ENCODE data around the gene KCNG4.
"Not testable (repeated sequence)": the region's sequence is repeated elsewhere in the genome, so short reads cannot be mapped to it uniquely, and the experiment has no call there.

Gene KCNG4

GRCh38 chr16:84233748-84234147, 6.1 kb downstream of the KCNG4 start:
- DNase-seq: no peak

- no peak for DNase-seq
Observed at GRCh38 chr16:84232969-84233368, 6.8 kb downstream of the KCNG4 start.

GRCh38 chr16:84232060-84232459, 7.8 kb downstream of the KCNG4 start:
- no peak for DNase-seq

GRCh38 chr16:84229471-84229870, 10.3 kb downstream of the KCNG4 start:
- no peak for DNase-seq

GRCh38 chr16:84228256-84228838, 11.5 kb downstream of the KCNG4 start:
- no peak for DNase-seq

- no peak for DNase-seq
Observed at GRCh38 chr16:84227548-84227947, 12.3 kb downstream of the KCNG4 start.

GRCh38 chr16:84226026-84226425, 13.8 kb downstream of the KCNG4 start:
- DNase-seq: no peak

- no peak for DNase-seq
Observed at GRCh38 chr16:84225571-84225970, 14.2 kb downstream of the KCNG4 start.

- DNase-seq: no peak
Observed at GRCh38 chr16:84225126-84225525, 14.7 kb downstream of the KCNG4 start.

GRCh38 chr16:84224554-84224953, 15.3 kb downstream of the KCNG4 start:
- no peak for DNase-seq

- DNase-seq: no peak
Observed at GRCh38 chr16:84223456-84223855, 16.4 kb downstream of the KCNG4 start.

- DNase-seq: no peak
Observed at GRCh38 chr16:84220851-84221250, 19.0 kb downstream of the KCNG4 start.

GRCh38 chr16:84218956-84219355, 20.9 kb downstream of the KCNG4 start:
- DNase-seq: no peak

GRCh38 chr16:84218176-84218823, 21.5 kb downstream of the KCNG4 start:
- DNase-seq: no peak

GRCh38 chr16:84216144-84216543, 23.7 kb downstream of the KCNG4 start:
- DNase-seq: not testable (repeated sequence)

GRCh38 chr16:84215531-84215930, 24.3 kb downstream of the KCNG4 start:
- DNase-seq: no peak

- DNase-seq: no peak
Observed at GRCh38 chr16:84214451-84215066, 25.3 kb downstream of the KCNG4 start.

GRCh38 chr16:84212631-84213030, 27.2 kb downstream of the KCNG4 start:
- no peak for DNase-seq

GRCh38 chr16:84212154-84212553, 27.7 kb downstream of the KCNG4 start:
- DNase-seq: no peak

GRCh38 chr16:84209989-84210388, 29.8 kb downstream of the KCNG4 start:
- no peak for DNase-seq

- DNase-seq: no peak
Observed at GRCh38 chr16:84207879-84208278, 31.9 kb downstream of the KCNG4 start.

GRCh38 chr16:84207251-84207650, 32.6 kb downstream of the KCNG4 start:
- DNase-seq: no peak

GRCh38 chr16:84205976-84206691, 33.7 kb downstream of the KCNG4 start:
- DNase-seq: no peak

- DNase-seq: not testable (repeated sequence)
Observed at GRCh38 chr16:84205123-84205522, 34.7 kb downstream of the KCNG4 start.
